Upper lobe of left lung (tissue), 4 donors: Measurements from ENCODE around the gene SLC6A3.

ENCODE experiments used
- CTCF ChIP-seq, 6 experiments: fragments of 450-650 bp in 4 of 6; fragments of 200-600 bp in 2 of 6; sonication (generic) in 2 of 6; IDR thresholded peaks; one replicate each; pipeline ENCODE4 v1.5.1; 2016 to 2019; ENCODE audit warnings: antibody characterized with exemption in 6 of 6
- EP300 ChIP-seq, 4 donors: sonication (generic); formaldehyde crosslinking; IDR thresholded peaks; one replicate each; pipeline ENCODE4 v1.5.1; 2017; ENCODE audit warnings: antibody characterized with exemption in 4 of 4, control low read depth in 2 of 4
- POLR2A ChIP-seq, 4 donors: fragments of 450-650 bp; IDR thresholded peaks; one replicate each; pipeline ENCODE4 v1.5.1; 2016 to 2017; ENCODE audit warnings: antibody characterized with exemption in 4 of 4, mild to moderate bottlenecking in 2 of 4

GRCh38 chr5:1440098-1440493, 5.1 kb downstream of the SLC6A3 start:
- TF ChIP-seq CTCF (IDR thresholded peaks at IDR 0.05) (no peak), POLR2A (IDR thresholded peaks at IDR 0.05) (no peak), EP300 (IDR thresholded peaks at IDR 0.05) (no peak)
